ENCODE results near the gene STAB1.

The STAB1 gene

GRCh38 chr3:52451237-52452083 is 43.7 kb upstream of the STAB1 start:
- DNase-seq (ENCODE audit: low read depth) = no peak
- peak; percentile 30 for TF ChIP-seq CTCF (IDR thresholded peaks at IDR 0.05; ENCODE audit: low read depth, low read length, missing control alignments)
- H3K4me3 ChIP-seq (ENCODE audit: low read depth, low read length) = no peak overlapping the region

- TF ChIP-seq CTCF (IDR thresholded peaks at IDR 0.05; ENCODE audit: low read depth, low read length, missing control alignments) = no peak
- DNase-seq (ENCODE audit: low read depth) = no peak
- no peak overlapping the region for H3K4me3 ChIP-seq (ENCODE audit: low read depth, low read length)
These were observed 43.0 kb upstream of the STAB1 start for GRCh38 chr3:52452126-52452525.

GRCh38 chr3:52452570-52453221 is 42.4 kb upstream of the STAB1 start:
- H3K4me3 ChIP-seq (ENCODE audit: low read depth, low read length) = no peak overlapping the region
- no peak for TF ChIP-seq CTCF (IDR thresholded peaks at IDR 0.05; ENCODE audit: low read depth, low read length, missing control alignments)
- DNase-seq (ENCODE audit: low read depth) = no peak

- DNase-seq (ENCODE audit: low read depth) = no peak
- TF ChIP-seq CTCF (IDR thresholded peaks at IDR 0.05; ENCODE audit: low read depth, low read length, missing control alignments) = no peak
- H3K4me3 ChIP-seq (ENCODE audit: low read depth, low read length) = peak within 1 kb of the TSS; percentile 75
These were observed 41.5 kb upstream of the STAB1 start, which contains the start of gene TNNC1 for GRCh38 chr3:52453496-52454249. Gene TNNC1, minus strand, starts transcription at chr3:52454041. Its CDS starts 26 bp downstream, at chr3:52454015.

- no peak for DNase-seq (ENCODE audit: low read depth)
- TF ChIP-seq CTCF (IDR thresholded peaks at IDR 0.05; ENCODE audit: low read depth, low read length, missing control alignments) = no peak
- peak overlapping the region; percentile 75 for H3K4me3 ChIP-seq (ENCODE audit: low read depth, low read length)
These were observed 40.7 kb upstream of the STAB1 start for GRCh38 chr3:52454250-52454937.

- peak overlapping the region; percentile 75 for H3K4me3 ChIP-seq (ENCODE audit: low read depth, low read length)
- no peak for TF ChIP-seq CTCF (IDR thresholded peaks at IDR 0.05; ENCODE audit: low read depth, low read length, missing control alignments)
- no peak for DNase-seq (ENCODE audit: low read depth)
These were observed 40.2 kb upstream of the STAB1 start for GRCh38 chr3:52454938-52455282.

Measured in GM12864 (cell line).